Femur (tissue), 1 donor: ENCODE data around the gene PIGA.
A peak's percentile ranks its signal among the peaks of the same experiment; 100 is the strongest.

Experiments used
- DNase-seq: peaks from one replicate; pipeline ENCODE4 v3.0.0-alpha.2; 2017

PIGA gene, protein sequence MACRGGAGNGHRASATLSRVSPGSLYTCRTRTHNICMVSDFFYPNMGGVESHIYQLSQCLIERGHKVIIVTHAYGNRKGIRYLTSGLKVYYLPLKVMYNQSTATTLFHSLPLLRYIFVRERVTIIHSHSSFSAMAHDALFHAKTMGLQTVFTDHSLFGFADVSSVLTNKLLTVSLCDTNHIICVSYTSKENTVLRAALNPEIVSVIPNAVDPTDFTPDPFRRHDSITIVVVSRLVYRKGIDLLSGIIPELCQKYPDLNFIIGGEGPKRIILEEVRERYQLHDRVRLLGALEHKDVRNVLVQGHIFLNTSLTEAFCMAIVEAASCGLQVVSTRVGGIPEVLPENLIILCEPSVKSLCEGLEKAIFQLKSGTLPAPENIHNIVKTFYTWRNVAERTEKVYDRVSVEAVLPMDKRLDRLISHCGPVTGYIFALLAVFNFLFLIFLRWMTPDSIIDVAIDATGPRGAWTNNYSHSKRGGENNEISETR

DNA sequence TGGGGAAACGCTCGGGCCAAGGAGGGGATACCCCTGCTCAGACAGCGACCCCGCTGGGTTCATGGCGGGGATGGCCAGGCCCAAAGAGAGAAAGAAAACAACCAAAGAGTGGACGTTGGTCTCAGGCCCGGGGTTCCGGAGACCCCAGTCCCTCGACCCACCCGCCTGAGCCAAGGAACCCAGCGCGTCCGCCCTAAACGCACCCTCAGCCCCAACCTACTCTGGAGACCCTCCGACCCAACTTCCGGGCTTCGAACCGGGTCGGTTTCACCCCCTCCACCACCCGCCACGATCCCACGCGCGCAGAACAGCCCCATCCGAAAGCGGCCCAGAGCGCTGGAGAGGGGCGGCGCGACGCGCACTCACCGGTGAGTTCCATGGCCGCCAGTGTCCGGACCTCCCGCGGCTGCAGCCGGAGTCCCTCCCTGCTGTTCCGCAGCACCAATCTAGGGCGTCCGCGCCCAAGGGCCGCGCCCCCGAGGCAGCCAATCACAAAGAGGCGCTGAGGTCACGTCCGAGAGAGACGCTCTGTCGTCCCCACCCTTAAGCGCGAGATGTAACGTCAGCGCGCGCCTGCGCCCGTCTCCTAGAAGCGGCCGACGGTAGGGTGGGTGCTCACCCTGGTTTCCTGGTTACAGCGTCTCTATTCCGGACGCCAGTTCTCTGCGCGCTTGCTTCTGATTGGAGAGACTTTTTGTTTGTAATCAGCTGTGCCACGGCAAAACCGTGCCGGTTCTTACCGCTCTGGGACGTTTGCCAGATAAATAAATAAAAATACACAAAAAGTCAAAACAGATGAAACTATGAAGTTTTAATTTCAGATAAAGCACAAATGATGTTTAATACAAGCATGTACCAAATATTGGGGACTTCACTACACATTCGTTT lies at the start of gene PIGA:
TSS of gene PIGA (minus strand) at position 389 of the 888 bp plus-strand sequence. CDS start 3,593 bp downstream, outside the sequence.
- peak; percentile 97 for DNase-seq

DNA sequence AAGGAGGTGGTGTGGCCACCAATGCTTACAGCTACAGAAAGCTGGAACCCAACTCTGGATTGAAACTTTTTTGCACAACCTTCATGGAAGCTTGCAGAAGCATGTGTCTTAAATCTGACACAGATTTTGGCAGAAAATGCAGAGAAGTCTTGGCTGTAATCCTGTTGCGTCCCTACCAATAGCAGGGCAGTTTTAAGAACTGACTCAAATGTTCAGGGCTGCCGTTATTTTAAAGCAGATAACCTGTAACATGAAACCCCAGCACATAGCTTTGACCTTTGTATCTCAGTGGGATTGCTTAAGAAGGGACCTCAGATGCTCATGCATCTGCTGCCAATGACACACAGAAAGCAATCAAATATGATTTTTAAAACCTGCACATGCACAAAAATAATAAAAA lies 49.0 kb upstream of the PIGA start, which contains the start of gene VEGFD:
TSS of gene VEGFD (minus strand) at position 110 of the 400 bp plus-strand sequence. CDS start 467 bp downstream, outside the sequence.
- no peak for DNase-seq

DNA sequence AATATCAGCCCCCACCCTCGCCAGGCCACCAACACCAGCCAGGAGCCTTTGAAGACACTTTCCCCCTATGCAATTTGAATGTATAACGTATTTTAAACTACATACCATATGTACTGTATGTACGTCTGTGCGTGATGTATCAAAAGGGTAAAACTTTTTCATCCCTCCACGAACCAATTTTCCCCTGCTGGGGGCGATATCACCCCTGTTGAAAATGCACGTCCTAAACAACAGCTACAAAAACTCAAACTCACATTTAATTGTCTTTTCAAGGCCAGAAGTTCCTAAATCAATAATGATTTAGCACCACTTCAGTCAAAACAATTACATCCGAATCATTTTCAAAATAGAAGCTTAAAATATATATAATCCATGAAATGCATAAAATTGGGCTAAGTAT lies 47.5 kb upstream of the PIGA start:
- no peak for DNase-seq

DNA sequence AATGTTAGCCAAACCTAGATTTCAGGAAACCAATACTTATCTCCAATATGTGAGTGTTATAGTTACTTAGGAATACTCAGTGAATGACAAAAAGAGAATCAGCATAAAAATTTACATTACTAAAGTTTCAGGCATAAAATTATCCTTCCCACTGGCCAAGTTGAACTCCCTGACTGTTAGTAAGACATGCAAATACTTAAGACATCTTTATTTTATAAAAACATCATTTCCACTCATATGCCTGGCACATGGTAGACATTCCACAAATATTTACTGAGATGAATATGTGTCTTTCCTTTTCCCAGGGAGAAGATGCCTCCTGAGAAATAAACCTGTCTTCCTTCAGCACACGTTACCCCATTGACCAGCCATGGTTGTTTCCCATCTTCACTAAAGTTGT lies 41.6 kb upstream of the PIGA start:
- no peak for DNase-seq

DNA sequence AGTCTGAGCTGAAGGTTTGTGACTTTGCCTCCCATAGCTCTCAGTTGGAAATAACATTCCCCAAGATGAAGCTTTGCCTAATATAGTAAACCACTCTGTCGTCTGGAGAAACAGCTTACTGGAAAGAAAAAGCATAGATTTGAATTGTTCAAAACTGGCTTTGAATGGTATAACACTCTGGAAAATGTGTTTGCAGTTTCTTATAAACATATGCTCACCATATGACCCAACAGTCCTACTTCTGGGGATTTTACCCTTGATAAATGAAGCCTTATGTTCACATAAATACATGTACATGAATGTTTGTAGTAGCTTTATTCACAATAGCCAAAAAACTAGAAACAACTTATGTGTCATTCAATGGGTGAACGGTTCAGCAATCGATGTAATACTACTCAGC lies 38.7 kb upstream of the PIGA start:
- no peak for DNase-seq

DNA sequence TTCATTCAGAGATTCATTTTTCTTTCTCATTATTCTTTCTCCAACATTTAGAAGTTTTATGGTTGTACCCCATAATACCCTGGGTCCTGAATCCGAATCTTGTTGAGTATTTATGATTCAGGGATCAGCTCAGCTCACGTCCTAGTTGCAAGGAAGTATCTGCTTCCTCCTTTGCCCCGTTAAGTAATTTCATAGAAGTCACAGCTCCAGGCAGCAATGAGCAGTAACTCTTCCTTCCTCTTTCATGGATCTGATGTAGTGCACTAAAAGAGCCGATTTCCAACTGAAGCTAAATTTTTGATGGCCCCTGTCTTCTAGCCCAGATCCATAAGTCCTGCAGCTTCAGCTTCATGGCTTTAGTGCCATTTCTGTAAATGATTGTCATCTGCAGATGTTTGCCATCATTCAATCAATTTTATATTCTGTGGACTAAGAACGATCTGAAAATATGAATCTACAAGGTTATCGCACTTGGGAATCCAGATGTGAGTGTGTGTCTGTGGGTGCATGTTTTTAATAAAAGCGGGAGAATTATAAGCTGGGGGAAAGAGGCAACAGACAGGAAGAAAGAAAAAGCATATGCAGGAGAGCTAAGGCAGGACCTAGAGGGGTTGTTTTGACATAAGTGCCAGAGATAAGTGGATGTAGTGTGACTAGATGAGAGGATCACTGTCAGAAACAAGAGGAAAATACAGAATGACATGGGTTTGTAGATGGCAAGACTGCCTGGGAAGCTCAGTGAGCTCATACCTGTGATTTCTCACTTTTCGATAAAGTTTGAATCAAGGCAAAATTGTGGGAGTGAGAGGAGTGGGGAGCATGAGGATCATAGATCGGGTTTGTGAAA lies 31.4 kb upstream of the PIGA start:
- no peak for DNase-seq

DNA sequence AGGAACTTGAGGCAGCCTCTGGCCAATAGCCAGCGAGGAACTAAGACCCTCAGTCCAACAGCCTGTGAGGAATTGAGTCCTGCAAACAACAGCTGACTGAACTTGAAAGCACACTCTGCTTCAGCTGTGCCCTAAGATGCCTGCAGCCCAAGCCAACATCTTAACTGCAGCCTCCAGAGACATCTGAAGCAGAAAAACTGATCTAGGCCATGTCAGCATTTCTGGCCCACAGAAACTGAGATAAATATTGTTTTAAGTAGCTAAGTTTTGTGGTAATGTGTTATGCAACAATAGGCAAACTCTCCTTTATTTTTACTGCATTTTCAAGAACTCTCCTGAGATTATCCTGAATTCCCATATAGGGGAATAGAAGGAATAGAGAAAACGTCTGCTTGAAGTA lies 24.4 kb upstream of the PIGA start:
- DNase-seq: no peak

DNA sequence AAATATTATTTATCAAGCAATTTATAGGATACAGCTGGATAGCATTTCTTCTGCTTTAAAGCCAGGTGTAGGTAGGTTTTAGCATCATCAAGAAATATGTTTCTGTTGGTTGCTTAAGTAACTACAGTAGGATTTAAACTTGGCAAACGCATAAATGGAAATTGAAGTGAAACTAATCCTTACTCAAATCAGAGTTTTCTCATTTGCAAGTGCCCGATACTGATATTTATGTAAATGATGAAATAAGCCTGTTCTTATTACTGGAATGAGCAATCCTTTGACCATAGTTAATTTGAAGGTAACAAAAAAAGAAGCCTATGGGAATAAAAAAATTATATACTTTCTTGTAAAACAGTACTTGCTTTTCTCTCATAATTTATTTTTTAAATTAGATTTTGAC lies 23.2 kb upstream of the PIGA start:
- DNase-seq: no peak

DNA sequence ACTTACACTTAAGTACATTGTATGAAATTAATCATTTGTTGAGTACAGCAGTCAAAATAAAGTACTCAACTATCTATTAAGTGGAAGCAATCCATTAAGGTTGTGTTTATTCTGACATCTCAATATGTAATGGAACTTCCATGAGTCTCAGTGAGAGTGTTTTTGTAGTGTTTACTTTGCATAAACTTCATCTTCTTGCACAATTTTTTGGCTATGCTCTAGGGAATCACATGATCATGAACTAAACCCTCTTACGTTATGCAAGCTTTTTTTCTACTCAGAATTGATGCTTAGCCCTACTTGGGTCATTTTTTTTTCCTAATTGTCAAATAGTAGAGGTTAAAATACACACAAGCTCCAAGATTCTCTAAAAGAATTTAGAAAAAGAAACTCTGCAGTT lies 21.1 kb upstream of the PIGA start:
- DNase-seq: no peak

DNA sequence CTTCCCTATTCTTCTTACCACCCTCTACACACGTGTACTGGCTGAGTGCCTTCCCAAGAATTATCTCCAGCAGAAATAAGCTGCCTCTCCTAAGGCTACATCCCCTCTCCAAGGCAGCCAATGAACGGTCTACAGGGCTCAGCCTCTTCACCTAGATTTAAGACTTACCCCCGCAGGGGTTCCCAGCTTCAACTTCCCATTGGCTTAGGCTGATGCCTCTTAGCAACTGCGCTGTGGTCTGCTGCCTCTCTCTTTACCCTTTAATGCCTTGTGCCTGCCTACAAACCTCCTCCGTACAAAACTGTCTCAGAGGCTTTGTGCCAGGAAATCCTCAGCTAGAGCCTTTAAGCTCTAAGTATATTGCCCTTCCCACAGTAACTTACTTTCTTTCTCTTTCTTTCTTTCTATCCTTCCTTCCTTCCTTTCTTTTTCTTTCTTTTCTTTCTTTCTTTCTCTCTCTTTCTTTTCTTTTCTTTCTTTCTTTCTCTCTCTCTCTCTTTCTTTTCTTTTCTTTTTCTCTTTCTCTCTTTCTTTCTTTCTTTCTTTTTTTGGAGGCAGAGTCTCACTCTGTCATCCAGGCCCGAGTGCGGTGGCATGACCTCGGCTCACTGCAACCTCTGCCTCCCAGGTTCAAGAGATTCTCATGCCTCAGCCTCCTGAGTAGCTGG lies 15.1 kb upstream of the PIGA start:
- no peak for DNase-seq

DNA sequence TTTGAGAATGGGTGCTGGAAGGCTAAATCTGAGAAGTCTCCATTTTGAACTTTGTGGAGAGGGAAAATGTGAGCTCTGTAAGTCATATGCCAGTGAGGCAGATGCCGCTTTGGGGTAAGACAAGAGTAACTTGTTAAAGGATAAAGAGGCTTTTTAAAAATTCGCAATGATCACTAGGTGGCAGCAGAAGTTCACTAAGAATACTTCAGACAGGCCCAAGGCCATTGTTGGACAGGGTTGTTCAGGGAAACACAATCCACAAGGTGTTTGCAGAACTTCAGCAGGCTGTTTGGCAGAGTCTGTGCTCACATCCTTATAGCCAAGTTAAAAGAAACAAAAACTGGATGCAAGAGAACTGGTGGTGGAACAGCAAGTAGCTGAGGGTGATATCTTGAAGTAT lies 13.7 kb upstream of the PIGA start:
- peak; percentile 36 for DNase-seq

DNA sequence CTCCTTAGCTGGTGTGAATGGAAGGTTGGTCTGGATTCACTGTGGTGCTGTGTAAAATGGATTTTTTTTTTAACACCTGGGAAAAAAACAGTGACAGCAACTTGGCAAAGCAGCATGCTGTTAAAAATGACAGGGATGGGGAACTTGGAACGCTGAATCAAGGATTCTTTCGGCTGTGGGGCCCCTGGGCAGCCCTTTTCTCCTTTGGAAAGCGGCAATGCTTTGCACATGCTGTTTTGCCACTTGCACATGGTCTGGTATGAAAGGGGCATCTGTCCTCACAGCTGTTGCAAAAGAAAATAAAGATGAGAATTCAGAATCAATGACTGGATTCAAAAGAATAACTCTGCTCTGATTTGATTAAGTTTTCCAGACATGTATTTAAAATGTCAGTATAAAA lies 10.7 kb upstream of the PIGA start:
- DNase-seq: no peak

DNA sequence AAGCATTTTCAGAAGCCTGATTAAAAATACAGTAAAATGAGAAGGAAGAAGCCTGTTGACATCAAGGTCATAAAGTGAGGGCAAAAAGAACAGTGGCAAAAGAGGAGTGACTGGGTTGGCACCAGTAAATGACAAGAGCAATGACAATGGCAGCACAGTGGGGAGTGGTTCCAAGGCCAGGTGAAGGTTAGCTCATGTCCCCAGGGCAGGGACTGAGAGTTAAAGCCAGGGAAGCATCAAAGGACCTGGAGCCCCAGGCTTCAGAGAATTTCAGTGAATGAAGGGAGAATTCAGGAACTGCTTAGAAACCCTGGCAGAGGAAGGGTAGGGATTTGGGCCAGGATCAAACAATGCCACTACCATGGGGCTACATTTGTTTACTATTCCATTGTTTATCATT lies 8.8 kb upstream of the PIGA start:
- DNase-seq: no peak

DNA sequence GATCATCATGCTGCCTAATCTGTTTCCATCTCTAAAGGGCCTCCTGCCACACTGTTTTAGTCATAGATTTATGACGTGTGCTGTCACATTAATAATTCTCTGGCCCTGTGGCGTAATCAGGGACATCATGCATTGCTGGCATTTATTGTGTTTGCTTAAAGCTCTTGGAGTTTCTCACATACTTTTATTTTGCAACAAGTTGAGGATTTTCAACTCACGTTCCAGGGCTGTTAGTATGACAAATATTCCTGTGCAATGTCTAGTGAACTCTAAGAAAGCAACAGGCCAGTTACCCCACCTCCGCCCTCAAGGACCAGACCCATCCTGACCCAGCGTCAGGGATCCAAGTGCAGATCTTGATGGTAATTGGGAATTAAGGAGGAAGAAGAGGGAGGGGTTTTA lies 7.8 kb upstream of the PIGA start:
- no peak for DNase-seq

DNA sequence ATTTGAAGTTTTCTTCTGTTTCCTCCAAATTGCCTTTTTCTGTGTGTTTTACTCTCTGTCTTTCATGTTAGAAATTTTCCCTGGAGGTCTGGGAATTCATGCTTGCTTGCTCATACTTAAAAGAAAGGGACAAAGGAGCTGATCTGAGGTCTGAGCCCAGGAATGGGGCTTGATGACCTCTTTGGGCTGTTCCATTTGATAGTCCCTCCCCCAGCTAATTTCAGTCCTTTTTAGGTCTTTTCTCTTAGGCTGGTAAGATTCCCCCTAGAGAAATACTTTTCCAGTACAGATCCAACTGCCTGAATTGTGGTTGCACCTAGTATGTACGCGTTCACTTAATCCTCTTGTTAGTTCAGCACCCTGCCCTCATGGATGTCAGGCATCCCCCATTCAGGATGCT lies 5.5 kb upstream of the PIGA start:
- no peak for DNase-seq

DNA sequence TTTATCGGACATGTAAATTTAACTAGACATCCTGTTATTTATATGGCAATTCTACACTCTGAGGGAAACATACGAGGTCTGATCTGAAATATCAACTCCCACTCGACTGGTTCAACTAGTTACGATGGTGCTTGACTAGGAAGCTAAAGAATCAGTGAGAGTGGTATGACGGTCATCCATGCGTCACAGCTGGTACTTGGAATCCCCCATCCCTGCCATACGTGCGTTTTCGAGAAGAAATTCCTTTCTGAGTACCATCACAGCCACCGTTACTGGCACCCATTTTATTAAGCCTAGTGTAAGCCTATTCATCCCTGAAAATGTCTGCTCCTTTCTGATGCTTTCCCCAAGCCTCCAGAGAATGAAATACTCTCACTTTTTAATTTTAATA lies 695 bp upstream of the PIGA start:
- DNase-seq: peak; percentile 32

DNA sequence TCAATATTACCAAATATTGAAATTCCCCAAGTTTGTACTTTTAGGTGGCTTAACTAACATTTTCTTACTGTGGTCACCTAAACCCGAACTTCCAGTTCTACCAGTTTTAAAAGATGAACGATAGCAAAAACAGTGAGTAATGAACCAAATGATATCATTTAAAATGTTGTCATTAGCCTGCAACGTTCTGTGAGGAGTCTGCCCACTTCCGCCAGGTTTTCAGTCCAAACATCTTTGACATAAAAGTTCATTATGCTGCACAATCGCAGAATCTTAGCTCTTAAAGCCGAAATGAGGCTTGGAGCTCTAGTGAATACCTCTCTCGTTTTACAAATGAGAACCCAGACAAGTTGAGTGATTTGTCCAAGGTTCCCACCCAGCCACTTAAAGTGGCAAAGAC lies 762 bp downstream of the PIGA start:
- DNase-seq: no peak

DNA sequence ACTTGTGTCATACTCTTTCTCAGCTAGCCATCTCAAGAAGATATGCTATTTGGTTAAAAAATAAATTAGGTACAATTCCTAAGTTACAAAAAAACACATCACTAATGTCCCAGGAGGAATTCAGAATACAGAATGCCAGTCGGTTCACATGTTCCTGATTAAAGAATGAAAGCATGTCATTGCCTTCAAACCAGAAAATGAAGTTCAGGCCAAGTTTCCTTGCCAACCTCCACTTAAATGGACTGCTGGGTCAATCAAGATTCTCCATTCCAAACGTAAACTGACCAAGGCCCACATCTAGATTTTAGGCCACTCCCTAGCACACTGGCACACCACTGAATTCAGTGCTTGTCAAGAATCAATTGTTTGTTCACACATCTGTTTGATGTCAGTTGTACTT lies 6.5 kb downstream of the PIGA start:
- no peak for DNase-seq

DNA sequence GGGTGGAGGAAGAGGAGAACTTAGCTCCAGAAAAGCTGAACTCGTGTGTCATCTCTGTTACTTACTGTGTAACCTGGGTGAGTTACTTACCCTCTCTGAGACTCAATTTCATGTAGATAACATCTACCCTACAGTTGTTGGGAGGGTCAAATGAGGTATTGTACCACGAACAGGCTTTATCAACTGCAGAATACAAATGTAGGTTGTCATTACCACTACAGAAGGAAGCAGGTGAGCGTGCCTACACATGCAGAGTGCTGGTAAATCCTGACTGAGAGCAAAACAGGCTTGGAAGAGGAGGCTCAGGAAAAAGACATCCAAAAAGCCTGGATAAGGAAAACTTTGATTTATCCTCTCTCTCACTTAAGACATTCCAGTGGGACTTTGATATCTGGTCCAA lies 7.2 kb downstream of the PIGA start:
- DNase-seq: no peak

DNA sequence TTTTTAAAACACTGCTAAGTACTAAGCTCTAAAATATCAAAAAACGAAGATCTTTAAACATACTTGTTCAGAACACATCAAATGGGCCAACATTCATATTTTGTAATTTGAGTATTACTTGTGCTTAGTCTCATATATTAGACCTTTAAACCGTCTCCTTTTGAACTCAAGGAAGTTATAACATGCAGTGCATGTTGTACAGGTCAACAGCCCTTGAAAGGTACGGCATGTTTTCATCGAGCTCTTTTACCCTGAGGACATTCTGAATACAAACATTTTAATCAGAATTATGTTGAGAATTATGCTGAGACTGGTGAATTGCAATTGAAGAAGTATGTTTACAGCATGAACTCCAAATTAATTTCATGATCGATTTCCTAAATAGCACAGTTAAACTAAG lies 12.9 kb downstream of the PIGA start:
- no peak for DNase-seq

DNA sequence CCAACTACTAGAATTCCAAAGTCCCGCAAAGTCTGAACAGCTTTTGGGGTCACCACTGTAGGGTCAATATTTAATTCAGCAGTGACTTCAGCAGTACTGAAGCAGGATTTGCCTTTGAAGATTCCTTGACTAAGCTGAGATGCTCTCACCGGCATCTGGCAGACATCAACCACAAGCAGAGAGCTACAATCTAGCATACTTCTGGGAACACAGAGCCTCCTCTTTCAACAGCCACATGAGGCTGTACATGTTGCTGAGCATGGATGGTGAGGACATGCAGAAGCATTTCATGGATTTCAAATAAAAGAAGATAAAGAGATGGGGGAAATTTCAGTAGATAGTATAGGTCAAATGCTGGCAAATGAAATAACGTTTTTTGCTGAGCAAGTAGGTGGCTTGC lies 13.3 kb downstream of the PIGA start:
- no peak for DNase-seq

DNA sequence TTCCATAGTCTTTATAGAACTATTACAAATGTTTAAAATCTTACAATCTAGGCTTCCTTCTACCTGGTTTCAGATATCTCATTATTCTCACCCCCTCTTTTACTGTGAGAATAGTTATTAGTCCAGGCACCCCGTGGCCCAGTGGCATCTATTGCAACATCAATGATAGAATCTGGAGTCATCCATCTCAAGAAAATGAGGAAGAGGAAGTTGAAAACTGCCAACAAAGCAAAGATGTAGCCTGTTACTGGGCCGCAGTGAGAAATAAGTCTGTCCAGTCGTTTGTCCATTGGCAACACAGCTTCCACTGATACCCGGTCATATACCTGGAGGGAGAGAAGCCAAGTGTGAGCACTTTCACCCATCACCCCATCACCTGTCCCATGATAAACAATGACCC lies 13.9 kb downstream of the PIGA start:
- DNase-seq: no peak
